HG03045 (cell line): ENCODE measurements around the gene CCNI2.

Experiments
- ATAC-seq: cut with Tn5 transposase; IDR thresholded peaks from one replicate; pipeline ENCODE4 v1.9.1; 2021; ENCODE audit warnings: mild to moderate bottlenecking, moderate library complexity; ENCODE audit not compliant: unreplicated experiment

The CCNI2 gene

DNA sequence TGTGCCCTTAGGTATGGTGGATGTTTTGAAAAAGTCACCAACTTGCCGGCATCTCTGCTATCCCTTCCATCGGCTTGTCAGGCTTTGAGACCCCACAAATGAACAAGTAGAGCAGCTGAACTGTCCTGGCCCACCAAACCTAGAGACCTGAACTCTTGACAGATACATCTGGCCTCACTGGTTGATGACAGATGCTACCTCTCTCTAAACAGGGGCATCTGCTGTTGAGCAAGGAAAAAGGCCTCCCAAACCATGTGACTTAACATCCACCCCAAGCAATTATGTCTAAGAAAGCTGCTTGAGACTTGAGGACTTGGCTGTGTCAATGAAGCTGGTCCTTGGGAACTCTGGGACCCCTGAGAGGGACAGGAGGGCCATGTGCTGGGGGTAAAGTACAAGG is 2.3 kb downstream of the CCNI2 start:
- ATAC-seq, result no peak

- ATAC-seq, result no peak
Observed at GRCh38 chr5:132750471-132751230, 3.4 kb downstream of the CCNI2 start.

GRCh38 chr5:132751444-132751843 is 4.2 kb downstream of the CCNI2 start:
- peak; percentile 40 for ATAC-seq

- no peak for ATAC-seq
Observed at GRCh38 chr5:132751971-132752580, 4.8 kb downstream of the CCNI2 start.

GRCh38 chr5:132752581-132753125 is 5.4 kb downstream of the CCNI2 start:
- no peak for ATAC-seq

- ATAC-seq, result no peak
Observed at GRCh38 chr5:132753135-132753987, 6.1 kb downstream of the CCNI2 start.

DNA sequence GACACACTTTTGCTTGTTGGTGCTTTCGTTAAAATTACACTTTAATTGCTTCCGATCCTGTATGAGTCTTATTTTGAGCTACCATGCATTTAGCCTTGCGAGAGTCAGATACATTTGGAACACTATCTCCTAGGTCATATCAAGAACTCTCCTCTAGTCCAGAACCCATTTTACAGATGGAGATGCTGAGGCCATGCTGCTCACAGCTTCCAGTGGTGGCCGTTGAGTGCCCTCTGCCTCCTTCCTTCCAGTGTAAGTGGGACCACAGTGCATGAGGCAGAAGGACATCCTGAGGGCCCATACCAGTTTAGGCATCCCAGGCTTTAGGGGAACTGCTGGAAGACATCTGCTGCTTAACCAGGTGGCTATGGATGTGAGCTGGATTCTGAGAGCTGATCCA is 6.9 kb downstream of the CCNI2 start:
- no peak for ATAC-seq

DNA sequence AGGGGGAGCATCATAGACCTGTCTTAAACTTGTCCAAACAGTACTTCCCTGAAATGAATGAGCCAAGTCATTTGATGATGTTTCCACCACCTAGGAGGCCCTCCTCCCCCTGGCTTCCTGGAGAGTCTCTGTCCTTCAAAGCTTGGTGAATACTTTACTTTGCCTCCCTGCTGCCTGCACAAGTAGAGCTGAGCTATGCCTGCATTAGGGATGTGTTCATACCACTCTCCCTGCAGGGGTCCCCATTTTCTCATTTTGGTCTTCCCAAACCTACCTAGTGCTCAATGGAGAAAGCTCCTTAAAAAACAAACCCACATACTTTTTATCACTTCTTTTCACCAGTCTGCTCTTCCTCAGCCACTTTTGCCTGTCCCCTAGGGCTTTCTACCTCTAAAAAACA is 7.7 kb downstream of the CCNI2 start:
- ATAC-seq, result no peak

- ATAC-seq, result no peak
Observed at GRCh38 chr5:132756542-132756941, 9.3 kb downstream of the CCNI2 start.

GRCh38 chr5:132758451-132758850 is 11.2 kb downstream of the CCNI2 start:
- no peak for ATAC-seq

DNA sequence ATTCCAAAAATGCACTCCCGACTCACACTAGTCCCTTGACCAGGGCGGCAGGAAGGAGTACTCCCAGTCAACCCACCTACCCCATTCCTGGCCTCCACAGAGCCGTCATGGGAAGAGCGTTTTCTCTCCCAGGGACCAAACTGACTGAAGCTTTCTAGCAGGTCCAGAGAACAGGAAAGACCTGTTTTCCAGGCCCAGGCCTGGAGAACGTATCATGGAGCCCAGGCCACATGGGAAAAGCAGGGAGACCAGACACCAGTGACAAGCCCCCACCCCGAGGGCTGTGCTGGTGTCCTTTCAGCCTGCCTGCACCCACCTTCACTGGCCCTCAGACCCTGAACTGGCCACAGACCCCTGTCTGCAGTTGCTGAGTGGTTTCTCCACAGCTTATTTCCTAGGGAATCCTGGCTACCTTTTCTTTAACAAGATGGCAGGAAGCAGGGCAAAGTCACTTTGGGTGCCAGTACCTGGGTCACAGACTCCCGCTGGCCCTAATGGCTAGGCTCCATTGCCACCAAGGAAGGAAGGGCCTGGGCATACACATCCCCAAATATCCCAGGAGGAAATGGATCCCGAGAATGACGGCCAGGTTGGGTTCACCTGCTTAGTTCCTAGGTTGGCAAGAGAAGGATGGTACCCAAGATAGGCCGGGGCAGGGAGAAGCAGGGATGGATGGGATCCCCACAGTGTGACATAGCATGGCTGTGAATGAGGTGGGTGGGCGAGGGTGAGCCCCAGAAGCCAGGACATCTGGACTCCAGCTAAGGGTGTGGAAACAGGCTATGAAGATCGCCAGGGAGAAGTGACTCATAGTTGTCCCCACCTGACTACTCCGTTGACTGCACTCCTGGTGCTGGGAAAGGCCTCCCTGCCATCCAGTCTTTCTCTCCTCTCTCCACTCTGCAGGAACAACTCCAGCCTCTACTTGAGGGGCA is 12.2 kb downstream of the CCNI2 start:
- no peak for ATAC-seq

DNA sequence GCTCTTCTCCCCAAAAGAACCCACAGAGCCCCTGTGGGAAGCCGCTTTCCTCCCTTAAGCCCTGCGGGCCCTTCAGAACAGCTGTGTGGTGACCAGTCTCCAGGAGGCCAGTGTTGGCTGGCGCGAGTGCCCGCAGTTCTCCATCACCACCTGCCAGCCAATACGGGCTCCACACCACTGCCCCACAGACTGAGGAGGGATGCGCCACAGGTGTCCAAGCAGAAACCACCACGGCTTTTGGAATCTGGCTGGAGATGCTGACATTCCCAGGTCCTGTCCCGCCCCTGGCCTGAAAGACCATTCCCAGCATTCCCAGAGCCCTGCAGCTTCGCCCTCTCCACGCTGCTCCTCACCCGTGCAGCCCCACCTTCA is 12.8 kb downstream of the CCNI2 start:
- no peak for ATAC-seq

- no peak for ATAC-seq
Observed at GRCh38 chr5:132760601-132761317, 13.5 kb downstream of the CCNI2 start.

DNA sequence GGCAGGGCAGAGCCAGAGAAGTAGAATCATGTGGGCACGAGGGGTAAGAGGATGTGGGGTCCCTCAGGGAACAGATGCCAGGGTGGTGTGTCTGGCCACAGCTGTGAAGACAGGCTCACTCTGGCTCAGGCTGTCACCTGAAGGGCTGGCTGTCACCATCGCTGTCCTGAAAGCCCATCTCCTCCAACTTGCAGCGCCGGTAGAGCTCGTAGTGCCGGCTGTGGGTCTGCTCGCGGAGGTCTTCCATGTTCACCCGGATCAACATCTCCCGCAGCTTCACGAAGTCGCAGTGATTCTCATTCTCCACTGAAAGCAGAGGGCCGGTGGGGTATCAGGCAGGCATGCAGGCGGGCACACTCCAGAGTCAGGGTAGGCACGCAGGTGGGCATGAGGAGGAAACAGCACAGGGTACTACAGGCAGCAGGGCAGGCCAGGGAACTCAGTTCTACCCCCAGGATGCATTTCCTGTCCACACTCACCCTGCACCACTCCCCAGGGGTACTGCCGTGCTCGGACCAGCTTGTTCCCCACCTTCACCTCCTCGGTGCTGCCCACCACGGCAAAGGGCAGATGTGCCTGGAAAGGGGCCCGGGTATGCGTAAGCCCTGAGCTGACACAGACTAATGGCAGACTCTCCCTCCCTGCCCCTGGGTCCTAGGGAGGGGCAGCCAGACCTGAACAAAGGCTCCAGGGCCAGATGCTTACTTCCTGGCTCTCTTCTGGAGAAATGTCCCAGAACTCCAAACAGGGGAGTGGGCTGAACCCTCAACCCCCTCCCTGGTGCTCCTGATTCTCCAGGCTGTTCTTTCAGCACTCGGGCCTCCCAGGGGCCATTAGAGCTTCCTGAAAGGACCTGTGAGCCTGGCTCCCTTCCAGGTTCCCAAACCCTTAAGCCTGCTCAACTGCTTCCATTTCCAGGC is 14.4 kb downstream of the CCNI2 start:
- ATAC-seq, result no peak

DNA sequence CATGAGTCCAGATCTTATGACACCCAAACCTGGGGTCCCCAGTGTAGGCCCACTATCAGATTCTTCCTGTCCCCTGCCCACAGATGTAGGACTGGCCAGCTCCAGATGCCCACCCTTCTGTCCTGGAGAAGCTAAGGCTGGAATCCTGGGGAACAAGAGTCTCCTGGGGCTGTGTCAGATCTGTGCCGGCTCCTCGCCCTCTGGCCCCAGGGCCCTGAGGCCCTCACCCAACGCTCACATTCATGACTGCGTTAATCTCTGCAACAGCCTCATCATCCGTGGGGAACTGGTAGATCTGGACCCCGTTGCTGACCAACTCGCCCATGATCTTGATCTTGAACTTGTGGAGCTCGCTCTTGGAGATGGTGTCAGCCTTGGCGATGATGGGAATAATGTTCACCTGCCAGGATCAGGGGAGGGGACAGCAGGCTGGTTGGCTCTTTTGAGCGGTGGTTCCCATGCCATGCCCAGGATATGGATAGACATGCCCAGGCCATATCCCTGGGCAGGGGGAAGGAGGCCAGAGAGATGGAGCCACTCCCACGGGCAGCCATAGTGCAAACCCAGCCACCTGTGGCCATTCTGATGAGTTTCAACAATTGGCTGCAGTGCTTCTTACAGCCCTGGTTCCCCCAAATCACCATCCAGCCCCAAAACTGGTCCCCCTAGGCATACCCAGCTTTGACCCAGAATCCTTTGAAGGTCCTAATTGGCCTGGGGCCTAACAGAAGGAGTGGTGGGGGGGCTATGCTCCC is 15.2 kb downstream of the CCNI2 start:
- ATAC-seq, result no peak

DNA sequence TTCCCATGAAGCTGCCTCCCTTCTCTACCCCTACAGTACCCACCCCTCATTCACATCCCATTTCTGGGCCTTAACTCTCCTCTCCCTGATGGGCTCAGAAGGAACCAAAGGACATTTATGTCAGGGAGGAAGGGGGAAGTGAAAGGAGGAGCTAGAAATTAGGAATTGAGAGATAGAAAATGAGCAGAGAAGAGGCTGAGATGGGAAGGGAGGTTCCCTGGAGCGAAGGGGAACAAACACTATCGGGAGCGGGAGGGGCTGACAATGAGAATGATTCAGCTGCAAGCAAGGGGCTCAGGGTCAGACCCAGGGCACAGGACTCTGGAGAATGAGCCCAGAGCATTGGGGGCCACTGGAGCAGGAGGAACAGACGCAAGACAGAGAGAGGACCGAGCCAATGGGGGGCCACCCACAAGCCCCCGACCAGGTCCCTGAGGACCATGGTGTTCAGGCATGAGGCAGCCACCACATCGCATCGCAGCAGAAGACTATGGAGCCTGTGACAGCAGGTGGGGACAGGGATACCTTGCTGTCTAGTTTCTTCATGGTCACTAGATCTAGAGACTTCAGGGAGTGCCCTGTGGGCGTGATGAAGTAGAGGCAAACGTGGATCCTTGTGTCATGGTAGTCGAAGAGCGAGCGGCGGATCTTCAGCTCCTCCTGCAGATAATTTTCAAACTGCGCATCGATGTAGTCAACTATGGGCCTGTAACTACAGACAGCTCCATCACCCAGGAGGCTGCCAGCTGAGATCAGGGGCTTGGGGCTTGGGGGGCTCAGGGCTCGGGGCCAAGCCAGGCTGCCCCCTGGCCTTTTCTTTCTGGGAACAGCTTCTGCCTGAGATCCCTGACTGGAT is 16.2 kb downstream of the CCNI2 start:
- no peak for ATAC-seq

- ATAC-seq, result no peak
Observed at GRCh38 chr5:132764051-132764450, 16.8 kb downstream of the CCNI2 start.
